ELR (cell line): Measurements from ENCODE around the gene OR3A3.
A peak's percentile ranks its signal among the peaks of the same experiment; 100 is the strongest.
"Not testable (repeated sequence)": the region's sequence is repeated elsewhere in the genome, so short reads cannot be mapped to it uniquely, and the experiment has no call there.

Source experiments
- DNase-seq: peaks from one replicate; pipeline ENCODE4 v3.0.0-alpha.2; 2015; ENCODE audit warnings: low read depth

OR3A3 gene

DNA sequence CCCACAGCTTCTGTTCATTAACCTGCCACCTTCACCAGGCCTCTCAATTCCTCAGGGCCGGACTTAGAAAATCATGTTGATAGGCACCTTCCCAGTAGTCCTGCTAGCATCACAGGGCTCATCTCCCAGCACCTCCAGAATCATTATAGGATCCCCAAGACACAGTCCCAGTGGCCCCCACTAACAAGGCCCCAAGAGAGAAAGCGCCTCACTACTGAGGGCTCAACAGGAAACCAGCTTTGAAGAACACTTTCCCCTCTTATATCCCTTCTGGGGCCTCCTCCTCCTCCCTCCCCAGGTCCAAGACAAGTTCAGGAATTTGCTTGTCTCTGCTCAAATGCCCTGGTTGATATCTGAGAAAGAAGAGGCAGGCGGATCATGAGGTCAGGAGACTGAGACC lies at the start of gene OR3A3:
OR3A3 (plus strand) TSS at position 301 of the 400 bp plus-strand sequence.
- DNase-seq: no peak

DNA sequence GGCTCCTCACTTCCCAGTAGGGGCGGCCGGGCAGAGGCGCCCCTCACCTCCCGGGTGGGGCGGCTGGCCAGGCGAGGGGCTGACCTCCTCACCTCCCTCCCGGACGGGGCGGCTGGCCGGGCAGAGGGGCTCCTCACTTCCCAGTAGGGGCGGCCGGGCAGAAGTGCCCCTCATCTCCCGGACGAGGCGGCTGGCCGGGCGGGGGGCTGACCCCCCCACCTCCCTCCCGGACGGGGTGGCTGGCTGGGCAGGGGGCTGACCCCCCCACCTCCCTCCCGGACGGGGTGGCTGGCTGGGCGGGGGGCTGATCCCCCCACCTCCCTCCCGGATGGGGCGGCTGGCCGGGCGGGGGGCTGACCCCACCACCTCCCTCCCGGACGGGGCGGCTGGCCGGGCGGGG lies 40.0 kb upstream of the OR3A3 start:
- not testable (repeated sequence) for DNase-seq

GRCh38 chr17:3378321-3378720 lies 32.8 kb upstream of the OR3A3 start:
- no peak for DNase-seq

DNA sequence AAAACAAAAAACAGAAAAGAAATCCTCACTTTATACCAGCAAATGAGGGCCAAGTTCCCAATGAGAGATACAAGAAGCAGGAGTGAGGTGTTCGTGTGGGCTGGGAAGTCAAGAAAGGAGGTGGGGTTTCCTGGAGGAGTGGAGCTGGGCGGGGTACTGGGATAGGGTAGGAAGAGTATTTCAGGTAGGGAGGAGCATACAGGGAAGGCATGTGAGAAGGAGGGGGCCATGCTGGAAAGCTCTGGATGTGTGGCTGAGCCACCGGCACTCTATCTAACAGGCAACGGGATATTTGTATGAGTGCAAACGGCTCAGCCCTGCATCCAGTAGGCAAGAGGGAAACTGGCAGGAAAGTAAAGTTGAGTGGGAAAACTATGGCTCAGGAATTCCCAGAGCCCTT lies 29.2 kb upstream of the OR3A3 start:
- DNase-seq: no peak

DNA sequence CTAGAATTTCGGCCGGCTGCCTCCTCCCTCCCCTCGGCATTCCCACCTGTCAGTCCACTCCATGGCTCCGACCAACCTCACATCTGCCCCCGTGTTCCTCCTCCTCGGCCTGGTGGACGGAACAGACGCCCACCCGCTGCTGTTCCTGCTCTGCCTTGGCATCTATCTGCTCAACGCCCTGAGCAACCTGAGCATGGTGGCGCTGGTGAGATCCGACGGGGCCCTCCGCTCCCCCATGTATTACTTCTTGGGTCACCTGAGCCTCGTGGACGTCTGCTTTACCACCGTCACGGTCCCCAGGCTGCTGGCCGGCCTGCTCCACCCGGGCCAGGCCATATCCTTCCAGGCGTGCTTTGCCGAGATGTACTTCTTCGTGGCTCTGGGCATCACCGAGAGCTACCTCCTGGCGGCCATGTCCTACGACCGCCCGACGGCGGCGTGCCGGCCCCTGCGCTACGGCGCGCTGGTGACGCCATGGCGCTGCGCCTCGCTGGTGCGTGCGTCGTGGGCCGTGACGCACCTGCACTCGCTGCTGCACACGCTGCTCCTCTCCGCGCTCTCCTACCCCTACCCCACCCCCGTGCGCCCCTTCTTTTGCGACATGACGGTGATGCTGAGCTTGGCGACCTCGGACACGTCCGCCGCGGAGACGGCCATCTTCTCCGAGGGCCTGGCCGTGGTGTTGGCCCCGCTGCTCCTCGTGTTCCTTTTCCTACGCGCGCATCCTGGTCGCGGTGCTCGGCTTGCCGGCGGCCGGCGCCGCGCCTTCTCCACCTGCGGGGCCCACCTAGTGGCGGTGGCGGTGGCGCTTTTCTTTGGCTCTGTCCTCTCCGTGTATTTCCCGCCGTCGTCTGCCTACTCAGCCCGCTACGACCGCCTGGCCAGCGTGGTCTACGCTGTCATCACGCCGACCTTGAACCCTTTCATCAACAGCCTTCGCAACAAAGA lies 25.0 kb upstream of the OR3A3 start, which contains the start of gene OR3A2:
OR3A2 (minus strand) TSS at position 440 of the 948 bp plus-strand sequence.
- DNase-seq: no peak

DNA sequence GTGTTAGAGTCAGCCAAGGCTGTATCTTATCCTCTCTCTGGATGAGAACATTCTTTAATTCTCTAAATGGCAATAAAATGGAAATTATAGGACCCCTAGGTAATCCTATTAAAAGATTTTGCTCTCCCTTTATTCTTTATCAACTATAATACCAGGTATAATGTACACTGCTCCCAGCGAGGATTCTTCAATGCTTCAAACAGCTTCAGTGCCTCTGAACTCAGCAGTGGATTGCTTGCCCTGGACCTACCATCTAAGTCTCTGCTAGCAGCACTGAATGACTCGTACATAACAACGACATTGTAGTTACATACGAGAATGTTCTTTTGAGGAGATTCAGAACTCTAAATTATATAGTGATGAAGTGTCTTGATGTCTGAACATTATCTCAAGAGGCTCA lies 21.4 kb upstream of the OR3A3 start:
- DNase-seq: no peak

GRCh38 chr17:3397801-3398200 lies 13.4 kb upstream of the OR3A3 start:
- DNase-seq: not testable (repeated sequence)

DNA sequence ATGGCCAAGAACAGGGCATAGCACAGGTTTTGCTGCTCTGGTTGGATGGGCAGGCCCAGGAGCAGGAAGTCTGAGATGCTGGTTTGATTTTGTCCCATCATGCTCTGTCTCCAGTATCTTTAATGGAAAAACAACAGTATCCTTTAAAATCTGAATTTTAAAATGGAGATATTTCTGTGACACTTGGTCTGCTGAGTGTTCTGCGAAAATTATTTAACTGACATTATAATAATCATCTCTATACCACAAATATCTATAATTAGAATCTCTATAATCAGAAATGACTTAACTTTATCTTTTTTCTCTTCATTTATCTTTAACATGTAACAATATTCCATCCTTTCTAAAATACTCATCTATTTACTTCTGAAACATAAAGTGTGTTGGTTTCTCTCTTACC lies 12.9 kb upstream of the OR3A3 start, which contains the start of gene OR1E1:
OR1E1 (minus strand) TSS at position 101 of the 400 bp plus-strand sequence; CDS start at position 101, 0 bp downstream.
- DNase-seq: no peak

GRCh38 chr17:3400055-3400454 lies 11.1 kb upstream of the OR3A3 start:
- no peak for DNase-seq

GRCh38 chr17:3401786-3402185 lies 9.4 kb upstream of the OR3A3 start:
- no peak for DNase-seq

GRCh38 chr17:3403856-3404255 lies 7.3 kb upstream of the OR3A3 start:
- DNase-seq: not testable (repeated sequence)

- DNase-seq: not testable (repeated sequence)
These were observed 1.0 kb downstream of the OR3A3 start for GRCh38 chr17:3412216-3412615.

- no peak for DNase-seq
These were observed 4.4 kb downstream of the OR3A3 start for GRCh38 chr17:3415610-3416009.

DNA sequence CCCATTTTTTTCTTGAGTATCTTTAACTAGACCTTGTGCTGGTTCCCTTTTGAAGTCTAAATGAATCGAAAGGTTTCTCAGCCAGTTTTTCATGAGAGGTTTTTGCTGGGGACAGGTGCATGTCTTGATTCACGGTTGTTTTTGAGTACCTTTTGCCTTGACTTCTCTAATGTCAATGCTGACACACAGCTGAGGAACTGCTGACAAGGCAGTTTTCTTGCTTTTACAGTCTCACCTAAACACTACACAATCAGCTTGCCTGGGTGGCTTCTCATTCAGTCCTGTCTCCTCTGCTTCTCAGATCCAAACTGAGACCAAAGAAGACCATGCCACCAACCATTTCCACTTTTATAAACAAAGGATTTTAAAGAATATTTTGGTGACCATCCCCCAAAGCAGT lies 7.1 kb downstream of the OR3A3 start:
- no peak for DNase-seq

GRCh38 chr17:3433215-3433614 lies 22.0 kb downstream of the OR3A3 start:
- peak; percentile 2 for DNase-seq

GRCh38 chr17:3433741-3434140 lies 22.6 kb downstream of the OR3A3 start, which contains the start of gene OR1E2:
Gene OR1E2, minus strand, starts transcription at chr17:3433841. Its CDS starts 0 bp downstream, at chr17:3433841.
- no peak for DNase-seq

DNA sequence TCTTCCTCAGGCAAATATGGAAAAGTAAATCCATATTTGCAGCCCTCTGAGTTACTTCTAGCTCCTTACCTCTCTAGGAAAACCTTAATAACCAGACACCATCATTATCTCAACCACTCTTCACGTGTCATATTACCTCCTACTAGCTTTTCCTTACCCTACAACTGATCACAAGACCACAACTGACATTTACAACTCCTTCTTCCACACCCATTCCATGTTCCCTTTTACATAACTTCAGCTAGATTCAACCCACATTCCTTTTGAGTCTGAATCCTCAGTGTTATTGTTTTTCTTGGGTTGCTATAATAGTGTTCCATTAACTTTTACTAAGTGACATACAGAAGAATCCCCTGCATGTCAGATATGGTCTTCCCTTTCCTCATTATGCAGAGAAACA lies 27.2 kb downstream of the OR3A3 start:
- DNase-seq: no peak

GRCh38 chr17:3440451-3440850 lies 29.3 kb downstream of the OR3A3 start:
- no peak for DNase-seq

- peak; percentile 23 for DNase-seq
These were observed 36.5 kb downstream of the OR3A3 start for GRCh38 chr17:3447625-3448024.

DNA sequence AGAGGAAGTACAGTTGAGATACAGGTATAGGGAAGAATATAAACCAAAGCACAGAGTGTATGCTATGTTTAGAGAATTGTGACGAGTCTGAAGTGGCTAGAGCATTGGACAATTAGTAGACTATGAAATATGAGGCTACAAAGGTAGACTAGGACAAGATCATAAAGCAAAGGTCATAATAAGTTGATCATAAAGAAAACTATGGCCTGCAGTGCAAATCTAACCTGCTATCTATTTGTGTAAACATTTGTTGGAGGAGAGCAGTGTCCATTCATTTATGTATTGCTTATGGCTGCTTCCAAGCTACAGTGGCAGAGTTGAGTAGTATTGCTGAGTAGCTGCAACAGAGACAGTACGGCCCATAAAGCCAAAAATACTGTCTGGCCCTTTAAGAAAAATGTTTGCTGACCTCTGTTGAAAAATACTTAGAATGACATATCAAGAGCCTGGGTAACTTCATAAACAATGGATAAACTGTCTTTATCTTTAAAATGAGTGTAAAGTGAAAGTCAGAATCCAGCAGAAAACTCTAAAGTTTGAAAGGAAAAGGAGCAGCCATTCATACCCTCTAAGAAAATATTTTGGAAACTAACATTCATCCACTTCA lies 37.0 kb downstream of the OR3A3 start:
- DNase-seq: no peak

GRCh38 chr17:3466355-3466754 lies 55.2 kb downstream of the OR3A3 start:
- DNase-seq: not testable (repeated sequence)

GRCh38 chr17:3469529-3469928 lies 58.4 kb downstream of the OR3A3 start:
- DNase-seq: no peak

- DNase-seq: no peak
These were observed 60.4 kb downstream of the OR3A3 start, which contains the start of gene SPATA22 for GRCh38 chr17:3471599-3471998. Gene SPATA22, minus strand, starts transcription at chr17:3471819. Its CDS starts 2,494 bp downstream, at chr17:3469325.
